ACC112 (cell line): ENCODE results near the gene DGKK.

Experiments used
- H2AFZ ChIP-seq: fragments of 200-600 bp; sonication (generic); one replicate; pipeline ENCODE4 v1.6.0; 2017; ENCODE audit warnings: antibody characterized with exemption, low read length; ENCODE audit not compliant: unreplicated experiment
- H3K27ac ChIP-seq: fragments of 200-600 bp; sonication (generic); 2 replicates; pipeline ENCODE4 v1.5.1; 2014; ENCODE audit warnings: low read depth, mild to moderate bottlenecking, antibody characterized with exemption, low read length, moderate library complexity
- H3K27me3 ChIP-seq: fragments of 200-600 bp; sonication (generic); 2 replicates; pipeline ENCODE4 v1.6.1; 2014; ENCODE audit warnings: mild to moderate bottlenecking, antibody characterized with exemption, low read length, moderate library complexity, mixed read lengths; ENCODE audit not compliant: insufficient read depth
- H3K36me3 ChIP-seq: fragments of 200-600 bp; sonication (generic); 2 replicates; pipeline ENCODE4 v1.6.1; 2016; ENCODE audit warnings: mild to moderate bottlenecking, antibody characterized with exemption, low read length, moderate library complexity, mixed read lengths; ENCODE audit not compliant: insufficient read depth
- H3K4me1 ChIP-seq: fragments of 200-600 bp; sonication (generic); one replicate; pipeline ENCODE4 v1.6.1; 2016; ENCODE audit warnings: low read length, mixed read lengths; ENCODE audit not compliant: insufficient read depth, unreplicated experiment, control insufficient read depth
- H3K4me3 ChIP-seq: fragments of 200-600 bp; sonication (generic); 2 replicates; pipeline ENCODE4 v1.5.1; 2014; ENCODE audit warnings: mild to moderate bottlenecking, low read depth, low read length
- H3K79me2 ChIP-seq: fragments of 200-600 bp; sonication (generic); one replicate; pipeline ENCODE4 v1.6.0; 2016; ENCODE audit warnings: low read length; ENCODE audit not compliant: control insufficient read depth, unreplicated experiment, insufficient read depth

DGKK gene

GRCh38 chrX:50470103-50471031 lies at the start of gene DGKK:
Gene DGKK (minus strand): TSS chrX:50470825. CDS start chrX:50470678, 147 bp downstream.
- Histone ChIP-seq H3K79me2 (no peaks in the 10 kb centered on the region), H3K4me3 (no peak within 1 kb of the TSS), H3K27me3 (peaks cover 68% of the 10 kb centered on the region)

DNA sequence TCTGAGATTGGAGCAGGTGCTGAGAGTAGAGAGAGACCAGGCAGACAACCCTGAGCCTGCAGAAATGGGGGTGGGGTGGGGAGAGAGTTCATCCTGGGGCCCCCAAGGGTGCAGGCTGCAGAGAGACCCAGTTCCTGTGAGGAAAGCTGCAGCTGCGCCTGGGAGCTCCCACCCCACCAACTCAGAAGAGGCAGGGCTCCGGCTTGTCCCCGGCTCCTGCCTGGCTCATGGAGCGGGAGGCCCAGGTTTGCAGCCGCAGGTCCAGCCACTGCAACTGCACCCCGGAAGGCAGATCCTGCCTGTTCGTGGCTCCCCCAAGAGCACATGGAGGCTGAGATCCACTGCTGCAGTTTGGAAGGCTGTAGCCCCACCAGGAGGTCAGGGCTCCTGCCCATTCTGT lies 44.2 kb upstream of the DGKK start:
- no peak overlapping the region for H2AFZ ChIP-seq

More at GRCh38 chrX:50470103-50471031, at the start of gene DGKK:
- Histone ChIP-seq H3K36me3 (no peaks in the 10 kb centered on the region), H3K4me1 (no peaks in the 10 kb centered on the region), H3K27ac (no peak within 1 kb of the TSS), H2AFZ (no peak within 1 kb of the TSS)

GRCh38 chrX:50497114-50497513 lies 26.5 kb upstream of the DGKK start:
- Histone ChIP-seq H3K27ac (no peak overlapping the region), H3K79me2 (no peaks in the 10 kb centered on the region), H3K27me3 (no peaks in the 10 kb centered on the region), H3K36me3 (no peaks in the 10 kb centered on the region), H3K4me3 (no peak overlapping the region), H3K4me1 (no peaks in the 10 kb centered on the region), H2AFZ (no peak overlapping the region)

More for the DNA sequence above, 44.2 kb upstream of the DGKK start:
- Histone ChIP-seq H3K27ac (no peak overlapping the region), H3K4me3 (no peak overlapping the region), H3K27me3 (no peaks in the 10 kb centered on the region), H3K79me2 (no peaks in the 10 kb centered on the region), H3K4me1 (no peaks in the 10 kb centered on the region), H3K36me3 (no peaks in the 10 kb centered on the region)

- H3K27me3 ChIP-seq: no peaks in the 10 kb centered on the region
- H3K4me1 ChIP-seq: no peaks in the 10 kb centered on the region
- H3K79me2 ChIP-seq: no peaks in the 10 kb centered on the region
- no peak overlapping the region for H3K4me3 ChIP-seq
- no peaks in the 10 kb centered on the region for H3K36me3 ChIP-seq
- no peak overlapping the region for H3K27ac ChIP-seq
- H2AFZ ChIP-seq: no peak overlapping the region
These were observed 25.0 kb upstream of the DGKK start for GRCh38 chrX:50495616-50496015.

DNA sequence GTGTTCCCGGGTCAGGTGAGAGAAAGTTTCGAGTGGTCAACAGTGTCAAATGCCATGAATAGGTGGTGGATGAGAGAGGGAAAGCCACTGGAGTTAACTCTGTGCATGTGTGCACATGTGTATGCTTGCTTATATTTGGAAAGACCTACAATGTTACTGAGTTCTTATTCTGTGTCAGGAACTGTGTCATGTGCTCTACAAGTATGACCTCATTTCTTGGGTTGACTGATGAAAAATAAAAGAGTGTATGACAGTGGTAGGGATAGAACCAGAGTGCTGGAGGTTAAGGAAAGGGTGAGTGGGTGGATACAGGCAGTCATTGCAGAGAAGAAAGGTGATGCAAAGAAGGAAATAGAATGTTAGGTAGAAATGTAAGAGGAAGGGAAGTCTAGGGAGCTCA lies 22.1 kb upstream of the DGKK start:
- H3K79me2 ChIP-seq: no peaks in the 10 kb centered on the region
- H3K4me1 ChIP-seq: no peaks in the 10 kb centered on the region
- H2AFZ ChIP-seq: no peak overlapping the region
- no peak overlapping the region for H3K27ac ChIP-seq
- no peak overlapping the region for H3K4me3 ChIP-seq
- no peaks in the 10 kb centered on the region for H3K27me3 ChIP-seq
- no peaks in the 10 kb centered on the region for H3K36me3 ChIP-seq

GRCh38 chrX:50484662-50485061 lies 14.0 kb upstream of the DGKK start:
- Histone ChIP-seq H2AFZ (no peak overlapping the region), H3K36me3 (no peaks in the 10 kb centered on the region), H3K79me2 (no peaks in the 10 kb centered on the region), H3K4me1 (no peaks in the 10 kb centered on the region), H3K27ac (no peak overlapping the region), H3K4me3 (no peak overlapping the region), H3K27me3 (no peaks in the 10 kb centered on the region)

DNA sequence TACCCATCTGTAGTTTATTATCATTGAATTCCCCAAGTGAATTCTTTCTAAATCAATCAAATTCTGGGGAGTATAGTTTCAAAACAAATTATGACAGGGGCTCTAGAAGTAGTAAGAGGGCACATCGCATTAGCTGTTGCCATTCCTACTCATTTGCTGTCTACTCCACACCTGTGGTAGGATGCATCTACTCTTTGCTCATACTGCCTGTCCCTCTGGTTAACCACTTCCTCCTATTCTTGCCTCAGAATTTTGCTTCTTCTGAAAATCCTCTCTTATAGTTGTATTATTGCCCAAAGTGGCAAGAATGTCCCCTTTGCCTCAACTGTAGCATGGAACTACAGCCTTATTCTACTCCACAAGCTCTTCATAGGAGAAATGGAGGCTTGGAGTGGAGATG lies 12.7 kb upstream of the DGKK start:
- Histone ChIP-seq H3K4me3 (no peak overlapping the region), H3K27me3 (no peaks in the 10 kb centered on the region), H3K4me1 (no peaks in the 10 kb centered on the region)

GRCh38 chrX:50475208-50475607 lies 4.6 kb upstream of the DGKK start:
- no peak overlapping the region for H2AFZ ChIP-seq
- H3K27ac ChIP-seq: no peak overlapping the region
- H3K79me2 ChIP-seq: no peaks in the 10 kb centered on the region
- H3K36me3 ChIP-seq: no peaks in the 10 kb centered on the region
- peaks cover 33% of the 10 kb centered on the region for H3K27me3 ChIP-seq
- H3K4me3 ChIP-seq: no peak overlapping the region
- H3K4me1 ChIP-seq: no peaks in the 10 kb centered on the region

More for the DNA sequence above, 12.7 kb upstream of the DGKK start:
- no peaks in the 10 kb centered on the region for H3K36me3 ChIP-seq
- H3K27ac ChIP-seq: no peak overlapping the region
- H3K79me2 ChIP-seq: no peaks in the 10 kb centered on the region
- no peak overlapping the region for H2AFZ ChIP-seq

GRCh38 chrX:50471390-50471789 lies 765 bp upstream of the DGKK start:
- no peaks in the 10 kb centered on the region for H3K79me2 ChIP-seq
- H3K27me3 ChIP-seq: peaks cover 65% of the 10 kb centered on the region
- no peaks in the 10 kb centered on the region for H3K36me3 ChIP-seq
- H3K27ac ChIP-seq: no peak overlapping the region
- no peaks in the 10 kb centered on the region for H3K4me1 ChIP-seq
- H2AFZ ChIP-seq: no peak overlapping the region
- H3K4me3 ChIP-seq: no peak overlapping the region

- Histone ChIP-seq H3K27ac (no peak overlapping the region), H2AFZ (no peak overlapping the region), H3K27me3 (peaks cover 72% of the 10 kb centered on the region), H3K4me1 (no peaks in the 10 kb centered on the region), H3K79me2 (no peaks in the 10 kb centered on the region), H3K4me3 (no peak overlapping the region), H3K36me3 (no peaks in the 10 kb centered on the region)
These were observed 1.4 kb downstream of the DGKK start for GRCh38 chrX:50469206-50469605.

GRCh38 chrX:50459615-50460014 lies 11.0 kb downstream of the DGKK start:
- no peaks in the 10 kb centered on the region for H3K79me2 ChIP-seq

More at GRCh38 chrX:50459615-50460014, 11.0 kb downstream of the DGKK start:
- Histone ChIP-seq H3K4me3 (no peak overlapping the region), H3K27me3 (0 out of 2 replicates have a peak, but pooled peaks cover 5% of the 10 kb centered on the region), H3K27ac (no peak overlapping the region), H3K36me3 (no peaks in the 10 kb centered on the region), H2AFZ (no peak overlapping the region), H3K4me1 (no peaks in the 10 kb centered on the region)
